Cardiac muscle cell (in vitro differentiated cells and primary cell): Measurements from ENCODE around the gene NOX3. TPM values are rescaled to one million over a fixed set of nuclear protein-coding genes. Genes with fewer than 3 reads are reported as not detected.
"Not testable (repeated sequence)": the region's sequence is repeated elsewhere in the genome, so short reads cannot be mapped to it uniquely, and the experiment has no call there.

Experiments
- DNase-seq, 2 donors: peaks; one replicate each; pipeline versions ENCODE4 v3.0.0 to v3.0.0-alpha.2; 2010 to 2017; ENCODE audit warnings: low read depth in 1 of 2, low spot score in 1 of 2
- H3K27ac ChIP-seq: fragments of 200-600 bp; sonication (generic); 2 replicates; pipeline ENCODE4 v1.5.1; 2016
- H3K27me3 ChIP-seq: fragments of 200-600 bp; sonication (generic); 2 replicates; pipeline ENCODE4 v1.6.0; 2016; ENCODE audit warnings: control low read depth
- H3K36me3 ChIP-seq: fragments of 200-600 bp; sonication (generic); 2 replicates; pipeline ENCODE4 v1.5.1; 2016; ENCODE audit warnings: control low read depth
- H3K4me1 ChIP-seq: fragments of 200-600 bp; sonication (generic); 2 replicates; pipeline ENCODE4 v1.8.1; 2017; ENCODE audit warnings: low read depth, mild to moderate bottlenecking, mixed run types
- H3K4me3 ChIP-seq: fragments of 200-600 bp; sonication (generic); 2 replicates; pipeline ENCODE4 v1.5.1; 2016; ENCODE audit warnings: mild to moderate bottlenecking
- H3K9me3 ChIP-seq: fragments of 200-600 bp; sonication (generic); 2 replicates; pipeline ENCODE4 v1.5.1; 2017; ENCODE audit warnings: low read depth, mild to moderate bottlenecking, control low read depth
- polyA plus RNA-seq: library from polyadenylated mRNA; unstranded; fragments of >200 nt; fragmentation: Nextera tagmentation; extraction: Ambion mirVana; gene quantifications from 2 replicates; pipeline ENCODE4 v1.2.1, GENCODE V29; 2016
- total RNA-seq: library from RNA; depleted of rRNA; stranded (reverse); fragments of >200 nt; gene quantifications from 2 replicates; pipeline ENCODE4 v1.2.3, GENCODE V29; 2016
- TF ChIP-seq, protein P1 (sequence below): IDR thresholded peaks from 2 replicates; pipeline ENCODE4 v1.5.1; 2012; ENCODE audit warnings: low read depth, mild to moderate bottlenecking, low read length

Gene NOX3
- total and polyA plus RNA-seq, 2 experiments from 2014 or later: not detected

- TF ChIP-seq, protein P1, sequence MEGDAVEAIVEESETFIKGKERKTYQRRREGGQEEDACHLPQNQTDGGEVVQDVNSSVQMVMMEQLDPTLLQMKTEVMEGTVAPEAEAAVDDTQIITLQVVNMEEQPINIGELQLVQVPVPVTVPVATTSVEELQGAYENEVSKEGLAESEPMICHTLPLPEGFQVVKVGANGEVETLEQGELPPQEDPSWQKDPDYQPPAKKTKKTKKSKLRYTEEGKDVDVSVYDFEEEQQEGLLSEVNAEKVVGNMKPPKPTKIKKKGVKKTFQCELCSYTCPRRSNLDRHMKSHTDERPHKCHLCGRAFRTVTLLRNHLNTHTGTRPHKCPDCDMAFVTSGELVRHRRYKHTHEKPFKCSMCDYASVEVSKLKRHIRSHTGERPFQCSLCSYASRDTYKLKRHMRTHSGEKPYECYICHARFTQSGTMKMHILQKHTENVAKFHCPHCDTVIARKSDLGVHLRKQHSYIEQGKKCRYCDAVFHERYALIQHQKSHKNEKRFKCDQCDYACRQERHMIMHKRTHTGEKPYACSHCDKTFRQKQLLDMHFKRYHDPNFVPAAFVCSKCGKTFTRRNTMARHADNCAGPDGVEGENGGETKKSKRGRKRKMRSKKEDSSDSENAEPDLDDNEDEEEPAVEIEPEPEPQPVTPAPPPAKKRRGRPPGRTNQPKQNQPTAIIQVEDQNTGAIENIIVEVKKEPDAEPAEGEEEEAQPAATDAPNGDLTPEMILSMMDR: no peak
- H3K36me3 ChIP-seq: no peaks in the 10 kb centered on the region
Measured at GRCh38 chr6:155364844-155365437, 90.7 kb downstream of the NOX3 start.

DNA sequence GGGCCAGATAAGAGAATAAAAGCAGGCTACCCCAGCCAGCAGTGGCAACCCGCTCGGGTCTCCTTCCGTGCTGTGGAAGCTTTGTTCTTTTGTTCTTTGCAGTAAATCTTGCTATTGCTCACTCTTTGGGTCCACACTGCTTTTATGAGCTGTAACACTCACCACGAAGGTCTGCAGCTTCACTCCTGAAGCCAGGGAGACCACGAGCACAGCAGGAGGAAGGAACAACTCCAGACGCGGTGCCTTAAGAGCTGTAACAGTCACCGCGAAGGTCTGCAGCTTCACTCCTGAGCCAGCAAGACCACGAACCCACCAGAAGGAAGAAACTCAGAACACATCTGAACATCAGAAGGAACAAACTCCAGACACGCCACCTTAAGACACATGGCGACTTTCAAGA lies 91.6 kb downstream of the NOX3 start:
- H3K4me3 ChIP-seq, H3K27ac ChIP-seq, H3K27me3 ChIP-seq, H3K4me1 ChIP-seq, H3K9me3 ChIP-seq, DNase-seq, H3K36me3 ChIP-seq: not testable (repeated sequence)

More at GRCh38 chr6:155364844-155365437, 90.7 kb downstream of the NOX3 start:
- no peak overlapping the region for H3K4me3 ChIP-seq
- H3K9me3 ChIP-seq: no peaks in the 10 kb centered on the region
- no peaks in the 10 kb centered on the region for H3K27me3 ChIP-seq
- no peak for DNase-seq
- H3K4me1 ChIP-seq: no peaks in the 10 kb centered on the region
- H3K27ac ChIP-seq: no peak overlapping the region

GRCh38 chr6:155362968-155363632 lies 92.5 kb downstream of the NOX3 start:
- H3K27me3 ChIP-seq, H3K36me3 ChIP-seq, H3K4me1 ChIP-seq, H3K27ac ChIP-seq, H3K4me3 ChIP-seq, DNase-seq, H3K9me3 ChIP-seq: not testable (repeated sequence)

- no peaks in the 10 kb centered on the region for H3K27me3 ChIP-seq
- TF ChIP-seq, protein P1: no peak
- no peaks in the 10 kb centered on the region for H3K9me3 ChIP-seq
- H3K4me3 ChIP-seq: no peak overlapping the region
- H3K27ac ChIP-seq: no peak overlapping the region
- no peak for DNase-seq
- H3K36me3 ChIP-seq: no peaks in the 10 kb centered on the region
- no peaks in the 10 kb centered on the region for H3K4me1 ChIP-seq
Measured at GRCh38 chr6:155354167-155354566, 101.5 kb downstream of the NOX3 start.

GRCh38 chr6:155352811-155353210 lies 102.8 kb downstream of the NOX3 start:
- DNase-seq: peak in 1 of 2 donors; percentile 66
- H3K9me3 ChIP-seq: no peaks in the 10 kb centered on the region
- no peaks in the 10 kb centered on the region for H3K27me3 ChIP-seq
- H3K4me1 ChIP-seq: no peaks in the 10 kb centered on the region
- no peaks in the 10 kb centered on the region for H3K36me3 ChIP-seq
- no peak overlapping the region for H3K27ac ChIP-seq
- no peak overlapping the region for H3K4me3 ChIP-seq
- TF ChIP-seq, protein P1: no peak

DNA sequence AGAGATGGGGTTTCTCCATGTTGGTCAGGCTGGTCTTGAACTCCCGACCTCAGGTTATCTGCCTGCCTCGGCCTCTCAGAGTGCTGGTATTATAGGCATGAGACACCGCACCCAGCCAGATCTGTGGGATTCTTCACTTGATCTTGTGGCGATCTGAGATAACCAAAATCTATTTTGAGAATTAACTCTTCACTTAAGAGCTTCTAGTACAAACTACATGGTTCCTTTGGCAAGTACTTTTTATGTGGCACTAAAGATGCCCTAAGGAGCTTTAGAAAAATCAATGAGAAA lies 103.6 kb downstream of the NOX3 start:
- H3K36me3 ChIP-seq: no peaks in the 10 kb centered on the region
- no peaks in the 10 kb centered on the region for H3K9me3 ChIP-seq
- H3K27me3 ChIP-seq: no peaks in the 10 kb centered on the region
- no peak overlapping the region for H3K4me3 ChIP-seq
- H3K4me1 ChIP-seq: no peaks in the 10 kb centered on the region
- DNase-seq: no peak
- H3K27ac ChIP-seq: no peak overlapping the region
- TF ChIP-seq, protein P1: no peak
